Measurements from ENCODE around the gene ACO2. TPM values are rescaled to one million over a fixed set of nuclear protein-coding genes. Genes with fewer than 3 reads are reported as not detected.
"Not testable (repeated sequence)": the region's sequence is repeated elsewhere in the genome, so short reads cannot be mapped to it uniquely, and the experiment has no call there.

Gene ACO2
- total RNA-seq, 4 donors from 2014 or later, result 164 to 351 (median 255) TPM

- intact Hi-C loops (cut with DNase I; ENCODE audit: low total_unique reads) (loop anchor here (5.0 kb wide), 1 partner anchor 1959 kb away; no protein-coding TSS in a partner anchor), in situ Hi-C loops (cut with MboI; ENCODE audit: low pct_ligation_motif_present in 1 of 4, low pct_unique_long_range_greater_than_20kb in 1 of 4, low sequenced_read_pairs in 3 of 4) (no loop called here)
- H3K4me3 ChIP-seq, result no peak overlapping the region
- TF ChIP-seq CTCF (IDR thresholded peaks at IDR 0.05) (no peak), EP300 (IDR thresholded peaks at IDR 0.05; ENCODE audit: low read depth) (no peak), POLR2AphosphoS5 (IDR thresholded peaks at IDR 0.05) (no peak), POLR2A (IDR thresholded peaks at IDR 0.05) (no peak)
- DNase-seq, result no peak
- H3K9me3 ChIP-seq, result no peaks in the 10 kb centered on the region
- 94% methylated on average over 14 of the region's 14 CpGs; no CpG with 5 or more reads in 1 of the 2 donors for WGBS, 2 donors (ENCODE audit: low coverage in 1 of 2)
- H3K36me3 ChIP-seq, result no peaks in the 10 kb centered on the region
- H3K27ac ChIP-seq, result no peak overlapping the region
- H3K4me1 ChIP-seq, result peaks cover 0 to 3% (median 0%) of the 10 kb centered on the region in 4 donors
- no peaks in the 10 kb centered on the region for H3K27me3 ChIP-seq
Measured at GRCh38 chr22:41571786-41572185, 102.9 kb downstream of the ACO2 start.

- H3K4me3 ChIP-seq; H3K27me3 ChIP-seq; H3K9me3 ChIP-seq; H3K27ac ChIP-seq; H3K36me3 ChIP-seq; DNase-seq; H3K4me1 ChIP-seq; in situ Hi-C loops (cut with MboI; ENCODE audit: low pct_ligation_motif_present in 1 of 4, low pct_unique_long_range_greater_than_20kb in 1 of 4, low sequenced_read_pairs in 3 of 4): not testable (repeated sequence)
- intact Hi-C loops (cut with DNase I; ENCODE audit: low total_unique reads), result loop anchor here (5.0 kb wide), 1 partner anchor 1960 kb away; no protein-coding TSS in a partner anchor
- WGBS, 2 donors (ENCODE audit: low coverage in 1 of 2), result 100% methylated on average over 3 of the region's 3 CpGs
Measured at GRCh38 chr22:41572305-41572704, 103.4 kb downstream of the ACO2 start.

- H3K36me3 ChIP-seq, result peaks cover 0 to 5% (median 0%) of the 10 kb centered on the region in 4 donors
- in situ Hi-C loops (cut with MboI; ENCODE audit: low pct_ligation_motif_present in 1 of 4, low pct_unique_long_range_greater_than_20kb in 1 of 4, low sequenced_read_pairs in 3 of 4), result no loop called here
Measured at GRCh38 chr22:41573677-41574076, 104.8 kb downstream of the ACO2 start.

GRCh38 chr22:41574847-41575381 lies 106.0 kb downstream of the ACO2 start:
- TF ChIP-seq POLR2AphosphoS5 (IDR thresholded peaks at IDR 0.05) (peak in 1 of 3 donors; percentile 5), CTCF (IDR thresholded peaks at IDR 0.05) (no peak)
- Histone ChIP-seq H3K27ac (peak overlapping the region in 2 of 4 donors; percentile 13 to 60), H3K36me3 (peaks cover 0 to 14% (median 0%) of the 10 kb centered on the region in 4 donors), H3K4me3 (no peak overlapping the region), H3K27me3 (no peaks in the 10 kb centered on the region), H3K9me3 (no peaks in the 10 kb centered on the region), H3K4me1 (peaks cover 0 to 3% (median 0%) of the 10 kb centered on the region in 4 donors)
- 69% methylated on average over 24 of the region's 26 CpGs; no CpG with 5 or more reads in 1 of the 2 donors for WGBS, 2 donors (ENCODE audit: low coverage in 1 of 2)
- intact Hi-C loops (cut with DNase I; ENCODE audit: low total_unique reads) (loop anchor here (5.0 kb wide), 1 partner anchor 1963 kb away; no protein-coding TSS in a partner anchor), in situ Hi-C loops (cut with MboI; ENCODE audit: low pct_ligation_motif_present in 1 of 4, low pct_unique_long_range_greater_than_20kb in 1 of 4, low sequenced_read_pairs in 3 of 4) (no loop called here)
- DNase-seq, result peak; percentile 44

More at GRCh38 chr22:41573677-41574076, 104.8 kb downstream of the ACO2 start:
- H3K27ac ChIP-seq, result no peak overlapping the region
- TF ChIP-seq EP300 (IDR thresholded peaks at IDR 0.05; ENCODE audit: low read depth), result no peak
- no peak for TF ChIP-seq POLR2AphosphoS5 (IDR thresholded peaks at IDR 0.05)
- intact Hi-C loops (cut with DNase I; ENCODE audit: low total_unique reads), result loop anchor here (5.0 kb wide), 1 partner anchor 1961 kb away; no protein-coding TSS in a partner anchor
- no peaks in the 10 kb centered on the region for H3K9me3 ChIP-seq
- no peak overlapping the region for H3K4me3 ChIP-seq
- DNase-seq, result no peak
- 92 to 93% methylated on average over 3 to 9 of the region's 11 CpGs for WGBS, 2 donors (ENCODE audit: low coverage in 1 of 2)
- no peaks in the 10 kb centered on the region for H3K27me3 ChIP-seq
- peaks cover 0 to 3% (median 0%) of the 10 kb centered on the region in 4 donors for H3K4me1 ChIP-seq

- no peak for TF ChIP-seq POLR2A (IDR thresholded peaks at IDR 0.05)
- TF ChIP-seq CTCF (IDR thresholded peaks at IDR 0.05), result no peak
- TF ChIP-seq EP300 (IDR thresholded peaks at IDR 0.05; ENCODE audit: low read depth), result no peak
- TF ChIP-seq POLR2AphosphoS5 (IDR thresholded peaks at IDR 0.05), result no peak
- DNase-seq, result no peak
- intact Hi-C loops (cut with DNase I; ENCODE audit: low total_unique reads), result no loop called here
- H3K27ac ChIP-seq, result peak overlapping the region in 2 of 4 donors; percentile 13 to 60
- no peaks in the 10 kb centered on the region for H3K9me3 ChIP-seq
- in situ Hi-C loops (cut with MboI; ENCODE audit: low pct_ligation_motif_present in 1 of 4, low pct_unique_long_range_greater_than_20kb in 1 of 4, low sequenced_read_pairs in 3 of 4), result no loop called here
- 93% methylated on average over 11 of the region's 15 CpGs; no CpG with 5 or more reads in 1 of the 2 donors for WGBS, 2 donors (ENCODE audit: low coverage in 1 of 2)
- peaks cover 0 to 3% (median 0%) of the 10 kb centered on the region in 4 donors for H3K4me1 ChIP-seq
- H3K4me3 ChIP-seq, result no peak overlapping the region
- H3K36me3 ChIP-seq, result peaks cover 0 to 15% (median 0%) of the 10 kb centered on the region in 4 donors
- H3K27me3 ChIP-seq, result no peaks in the 10 kb centered on the region
Measured at GRCh38 chr22:41575533-41575932, 106.6 kb downstream of the ACO2 start.
